ENCODE data around the gene GRIA1.

Gene GRIA1

GRCh38 chr5:153552886-153553285, 62.4 kb downstream of the GRIA1 start:
- DNase-seq, result no peak

- DNase-seq, result no peak
These were observed 65.1 kb downstream of the GRIA1 start for GRCh38 chr5:153555420-153556114.

- no peak for DNase-seq
These were observed 68.5 kb downstream of the GRIA1 start for GRCh38 chr5:153558957-153559356.

GRCh38 chr5:153559926-153560325, 69.5 kb downstream of the GRIA1 start:
- no peak for DNase-seq

- DNase-seq, result no peak
These were observed 71.7 kb downstream of the GRIA1 start for GRCh38 chr5:153562189-153562588.

DNA sequence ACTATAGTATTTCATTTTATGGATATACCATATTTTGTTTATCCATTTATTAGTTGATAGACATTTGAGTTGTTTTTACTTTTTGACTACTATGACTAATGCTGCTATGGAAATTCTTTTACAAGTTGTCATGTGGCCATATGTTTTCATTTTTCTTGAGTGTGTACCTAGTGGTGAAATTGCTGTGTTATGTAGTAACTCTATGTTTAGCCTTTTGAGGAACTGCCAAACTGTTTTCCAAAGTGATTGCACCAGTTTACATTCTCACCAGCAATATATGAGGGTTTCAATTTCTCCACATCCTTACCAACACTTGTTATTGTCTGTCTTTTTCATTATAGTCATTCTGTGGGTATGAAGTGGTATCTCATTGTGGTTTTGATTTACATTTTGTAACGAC, 75.4 kb downstream of the GRIA1 start:
- no peak for DNase-seq

GRCh38 chr5:153569036-153569435, 78.6 kb downstream of the GRIA1 start:
- no peak for DNase-seq

GRCh38 chr5:153571162-153571561, 80.7 kb downstream of the GRIA1 start:
- no peak for DNase-seq

- no peak for DNase-seq
These were observed 82.1 kb downstream of the GRIA1 start for GRCh38 chr5:153572411-153573145.

GRCh38 chr5:153573326-153574033, 83.0 kb downstream of the GRIA1 start:
- no peak for DNase-seq

- no peak for DNase-seq
These were observed 93.9 kb downstream of the GRIA1 start for GRCh38 chr5:153584126-153584959.

- DNase-seq, result no peak
These were observed 94.5 kb downstream of the GRIA1 start for GRCh38 chr5:153584960-153585359.

- no peak for DNase-seq
These were observed 95.3 kb downstream of the GRIA1 start for GRCh38 chr5:153585622-153586277.

DNA sequence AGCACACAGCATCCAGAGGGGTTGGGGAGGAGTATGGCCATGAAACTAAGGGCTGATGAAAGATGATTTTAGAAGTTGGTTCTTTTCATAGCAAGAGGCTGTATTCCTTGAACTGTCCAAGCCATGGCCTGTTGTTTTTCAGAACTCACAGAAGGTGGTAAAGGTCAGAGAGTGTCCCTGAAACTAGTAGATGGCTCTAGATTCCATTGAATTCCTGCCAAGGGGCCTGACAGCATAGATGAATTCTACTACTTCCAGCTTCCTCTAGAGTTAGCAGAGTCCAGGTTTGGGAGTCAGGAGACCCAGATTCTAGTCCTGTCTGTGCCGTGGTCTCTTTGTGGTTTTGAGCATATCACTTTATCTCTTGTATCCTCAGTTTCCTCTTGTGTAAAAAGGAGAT, 101.6 kb downstream of the GRIA1 start:
- no peak for DNase-seq

- no peak for DNase-seq
These were observed 104.3 kb downstream of the GRIA1 start for GRCh38 chr5:153594785-153595184.

DNA sequence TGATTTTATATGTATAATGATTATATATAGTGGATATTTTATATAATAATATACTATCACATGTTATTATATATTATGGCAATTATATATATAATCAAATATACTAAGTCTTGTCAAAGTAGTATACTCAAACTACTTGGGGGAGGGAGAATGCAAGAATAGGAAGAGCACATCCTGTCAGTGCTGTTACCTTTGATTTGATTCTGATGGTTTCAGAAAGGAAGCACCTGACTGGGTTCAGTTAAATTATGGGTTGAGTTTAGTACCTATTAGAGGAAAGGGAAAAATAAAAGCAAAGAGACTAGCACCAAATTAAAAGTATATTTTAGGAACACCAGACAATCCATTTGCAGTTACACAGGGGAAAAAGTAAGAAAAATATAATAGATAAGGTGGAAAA, 107.6 kb downstream of the GRIA1 start:
- DNase-seq, result no peak

GRCh38 chr5:153601377-153601776, 110.9 kb downstream of the GRIA1 start:
- no peak for DNase-seq

DNA sequence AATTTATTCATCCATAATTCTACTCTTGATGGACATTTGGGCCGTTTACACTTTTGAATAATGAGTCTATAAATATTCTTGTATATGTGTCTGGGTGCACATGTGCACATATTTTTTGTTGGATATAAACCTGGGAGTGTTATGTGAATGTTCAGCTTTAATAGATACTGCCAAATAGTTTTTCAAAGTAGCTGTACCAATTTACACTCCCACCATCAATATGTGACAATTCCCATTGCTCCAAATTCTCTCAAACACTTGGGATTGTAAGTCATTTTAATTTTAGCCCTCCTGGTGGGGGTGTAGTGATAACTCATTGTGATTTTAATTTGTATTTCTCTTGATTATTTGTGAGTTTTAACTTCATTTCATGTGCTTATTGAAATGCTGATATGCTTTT, 114.9 kb downstream of the GRIA1 start:
- no peak for DNase-seq

DNA sequence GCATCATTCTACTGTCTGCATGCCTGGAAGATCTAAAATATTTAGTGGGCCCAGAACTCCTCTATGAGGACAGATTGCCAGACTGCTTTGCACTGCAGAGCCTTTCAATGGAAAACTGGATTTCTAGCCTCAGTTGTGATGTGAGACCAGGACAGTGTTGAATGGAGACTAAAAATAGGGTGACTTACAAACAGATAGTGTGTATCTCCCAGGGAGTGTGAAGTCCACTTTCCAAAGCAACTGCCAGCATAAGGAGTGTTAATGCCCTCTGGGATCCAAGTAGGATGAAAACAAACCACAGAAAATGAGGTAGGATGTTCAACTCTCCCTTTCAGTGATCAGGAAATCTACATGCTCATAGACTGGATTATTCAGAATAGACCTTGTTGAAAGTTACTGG, 119.5 kb downstream of the GRIA1 start:
- DNase-seq, result no peak

GRCh38 chr5:153610811-153611210, 120.3 kb downstream of the GRIA1 start:
- no peak for DNase-seq

DNA sequence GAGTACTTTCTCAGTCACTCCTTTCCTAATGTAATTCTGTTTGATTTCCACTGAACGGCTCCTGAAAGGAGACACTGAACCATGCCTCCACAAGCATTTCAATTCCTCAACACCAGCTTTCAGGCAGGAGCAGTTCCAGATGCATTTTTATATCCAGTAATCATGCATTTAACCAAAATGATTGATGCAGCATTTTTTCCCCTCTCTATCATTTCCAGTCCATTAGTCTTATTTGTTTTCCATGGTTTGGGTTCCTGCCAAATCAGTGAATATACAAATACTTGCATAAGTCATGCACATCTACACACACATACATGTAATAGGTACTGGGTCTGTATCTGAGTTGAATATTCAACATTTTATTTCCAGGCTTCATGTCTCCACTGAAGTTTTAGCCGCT, 122.7 kb downstream of the GRIA1 start:
- no peak for DNase-seq

- no peak for DNase-seq
These were observed 123.2 kb downstream of the GRIA1 start for GRCh38 chr5:153613672-153614071.

- DNase-seq, result no peak
These were observed 126.7 kb downstream of the GRIA1 start for GRCh38 chr5:153617190-153617589.

Measured in activated CD8-positive, alpha-beta memory T cell treated with anti-CD3 and anti-CD28 coated beads, Interleukin-2, amount 50 U/mL, for 4 hours (primary cell).